ENCODE measurements around the gene ASPDH.
A peak's percentile ranks its signal among the peaks of the same experiment; 100 is the strongest.

The ASPDH gene

GRCh38 chr19:50558039-50558438, 44.3 kb upstream of the ASPDH start:
- no peak for TF ChIP-seq CTCF (IDR thresholded peaks at IDR 0.05)
- no peaks in the 10 kb centered on the region for H3K9me3 ChIP-seq

GRCh38 chr19:50557009-50557613, 43.4 kb upstream of the ASPDH start:
- Histone ChIP-seq H3K27me3 (peaks cover 0 to 81% of the 10 kb centered on the region in 2 donors), H3K9me3 (no peaks in the 10 kb centered on the region), H3K4me1 (peaks cover 0 to 14% (median 12%) of the 10 kb centered on the region in 4 donors), H3K27ac (no peak overlapping the region), H3K4me3 (peak overlapping the region in 1 of 2 donors; percentile 51), H3K36me3 (no peaks in the 10 kb centered on the region)
- TF ChIP-seq CTCF (IDR thresholded peaks at IDR 0.05), result no peak
- intact Hi-C loops (cut with DNase I; ENCODE audit: low total_unique reads), result no loop called here
- DNase-seq, result no peak

More at GRCh38 chr19:50558039-50558438, 44.3 kb upstream of the ASPDH start:
- peaks cover 0 to 14% (median 11%) of the 10 kb centered on the region in 4 donors for H3K4me1 ChIP-seq
- no peaks in the 10 kb centered on the region for H3K36me3 ChIP-seq
- DNase-seq, result no peak
- peaks cover 0 to 83% of the 10 kb centered on the region in 2 donors for H3K27me3 ChIP-seq
- no peak overlapping the region for H3K4me3 ChIP-seq
- H3K27ac ChIP-seq, result no peak overlapping the region
- intact Hi-C loops (cut with DNase I; ENCODE audit: low total_unique reads), result no loop called here

DNA sequence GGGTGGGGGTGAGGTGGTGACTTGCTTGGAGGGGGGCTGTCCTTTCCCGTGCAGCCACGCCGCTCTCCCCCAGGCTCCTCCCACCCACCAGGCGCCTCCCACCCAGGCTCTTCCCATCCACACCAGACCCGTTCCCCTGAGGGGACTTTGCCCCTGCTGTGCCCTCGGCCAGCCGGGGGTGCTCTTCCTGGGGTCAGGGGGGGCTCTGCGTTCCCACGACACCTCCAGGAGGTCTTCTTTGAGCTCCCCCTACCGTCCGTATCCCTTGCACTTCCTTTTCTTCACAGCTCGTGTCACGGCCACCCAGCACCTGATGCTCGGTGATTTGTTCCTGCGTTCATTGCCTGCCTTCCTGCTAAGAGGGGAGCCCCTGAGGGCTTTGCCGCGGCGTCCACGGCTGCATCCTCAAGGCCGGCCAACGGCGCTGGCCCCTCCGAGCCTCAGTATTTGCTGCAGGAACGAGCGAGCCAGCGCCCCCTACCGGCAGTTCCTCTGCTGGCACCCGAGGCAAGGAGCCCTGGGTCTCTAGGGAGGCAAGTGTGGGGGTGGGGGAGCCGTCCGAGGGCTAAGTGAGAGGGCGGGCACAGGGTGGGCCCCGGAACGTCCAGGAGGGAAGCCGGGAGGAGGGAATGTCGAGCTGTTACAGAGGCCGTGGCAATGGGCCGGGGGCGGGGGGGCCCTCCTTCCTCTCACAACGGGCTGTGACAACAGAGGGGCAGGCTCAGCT, 42.7 kb upstream of the ASPDH start:
- Histone ChIP-seq H3K36me3 (no peaks in the 10 kb centered on the region), H3K27me3 (peaks cover 0 to 80% of the 10 kb centered on the region in 2 donors), H3K4me1 (peaks cover 0 to 19% (median 15%) of the 10 kb centered on the region in 4 donors), H3K9me3 (no peaks in the 10 kb centered on the region), H3K27ac (no peak overlapping the region), H3K4me3 (peak overlapping the region; percentile 42 to 51)
- TF ChIP-seq CTCF (IDR thresholded peaks at IDR 0.05), result peak; percentile 67 to 83
- DNase-seq, result peak; percentile 31 to 78
- intact Hi-C loops (cut with DNase I; ENCODE audit: low total_unique reads), result no loop called here

- TF ChIP-seq CTCF (IDR thresholded peaks at IDR 0.05), result no peak
- H3K9me3 ChIP-seq, result no peaks in the 10 kb centered on the region
- peaks cover 0 to 19% (median 15%) of the 10 kb centered on the region in 4 donors for H3K4me1 ChIP-seq
- H3K27ac ChIP-seq, result no peak overlapping the region
- no peak for DNase-seq
- H3K36me3 ChIP-seq, result no peaks in the 10 kb centered on the region
- H3K4me3 ChIP-seq, result peak overlapping the region; percentile 42 to 51
- H3K27me3 ChIP-seq, result peaks cover 0 to 82% of the 10 kb centered on the region in 2 donors
- intact Hi-C loops (cut with DNase I; ENCODE audit: low total_unique reads), result no loop called here
Observed at GRCh38 chr19:50555450-50556281, 42.0 kb upstream of the ASPDH start.

DNA sequence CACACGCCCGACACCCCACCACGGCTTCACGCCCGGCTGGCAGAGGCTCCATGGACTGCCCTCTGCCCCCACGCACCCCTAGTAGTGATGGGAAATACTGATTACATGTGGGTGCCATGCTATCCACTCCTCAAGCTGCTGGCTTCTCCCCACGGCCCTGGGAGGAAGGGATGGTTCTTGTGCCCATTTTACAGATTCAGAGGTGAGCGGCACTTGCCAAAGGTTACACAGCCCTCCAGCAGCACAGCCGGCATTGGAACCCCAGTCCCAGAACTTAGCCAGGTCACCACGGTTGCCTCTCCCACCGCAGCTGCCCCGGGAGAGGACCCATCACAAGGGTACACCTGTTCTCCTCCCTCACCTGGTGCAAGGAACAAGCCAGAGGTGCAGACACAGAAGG, 41.3 kb upstream of the ASPDH start:
- no peaks in the 10 kb centered on the region for H3K9me3 ChIP-seq
- intact Hi-C loops (cut with DNase I; ENCODE audit: low total_unique reads), result no loop called here
- TF ChIP-seq CTCF (IDR thresholded peaks at IDR 0.05), result no peak

More for the DNA sequence above, 41.3 kb upstream of the ASPDH start:
- DNase-seq, result no peak
- no peaks in the 10 kb centered on the region for H3K36me3 ChIP-seq
- H3K27ac ChIP-seq, result no peak overlapping the region
- H3K4me3 ChIP-seq, result no peak overlapping the region
- peaks cover 0 to 78% of the 10 kb centered on the region in 2 donors for H3K27me3 ChIP-seq
- peaks cover 0 to 22% (median 16%) of the 10 kb centered on the region in 4 donors for H3K4me1 ChIP-seq
